Measurements from ENCODE around the gene GCKR.
"Not testable (repeated sequence)": the region's sequence is repeated elsewhere in the genome, so short reads cannot be mapped to it uniquely, and the experiment has no call there.

The GCKR gene

GRCh38 chr2:27507293-27507692 lies 10.7 kb downstream of the GCKR start:
- DNase-seq (ENCODE audit: low read depth): no peak

- DNase-seq (ENCODE audit: low read depth): peak; percentile 66
Observed at GRCh38 chr2:27509326-27509725, 12.7 kb downstream of the GCKR start.

GRCh38 chr2:27518113-27518781 lies 21.6 kb downstream of the GCKR start:
- no peak for DNase-seq (ENCODE audit: low read depth)

GRCh38 chr2:27518782-27519113 lies 22.1 kb downstream of the GCKR start:
- no peak for DNase-seq (ENCODE audit: low read depth)

GRCh38 chr2:27520316-27520715 lies 23.7 kb downstream of the GCKR start:
- DNase-seq (ENCODE audit: low read depth): no peak

GRCh38 chr2:27522400-27522945 lies 25.8 kb downstream of the GCKR start:
- no peak for DNase-seq (ENCODE audit: low read depth)

- DNase-seq (ENCODE audit: low read depth): peak; percentile 20
Observed at GRCh38 chr2:27527182-27527581, 30.5 kb downstream of the GCKR start.

- DNase-seq (ENCODE audit: low read depth): no peak
Observed at GRCh38 chr2:27531983-27532382, 35.3 kb downstream of the GCKR start.

GRCh38 chr2:27537287-27537686 lies 40.6 kb downstream of the GCKR start:
- no peak for DNase-seq (ENCODE audit: low read depth)

- not testable (repeated sequence) for DNase-seq (ENCODE audit: low read depth)
Observed at GRCh38 chr2:27538839-27539450, 42.3 kb downstream of the GCKR start.

- DNase-seq (ENCODE audit: low read depth): not testable (repeated sequence)
Observed at GRCh38 chr2:27539649-27540048, 43.0 kb downstream of the GCKR start.

- DNase-seq (ENCODE audit: low read depth): no peak
Observed at GRCh38 chr2:27544143-27544821, 47.6 kb downstream of the GCKR start.

- peak; percentile 64 for DNase-seq (ENCODE audit: low read depth)
Observed at GRCh38 chr2:27545348-27546141, 48.9 kb downstream of the GCKR start.

GRCh38 chr2:27549303-27549702 lies 52.7 kb downstream of the GCKR start:
- DNase-seq (ENCODE audit: low read depth): no peak

GRCh38 chr2:27551514-27551913 lies 54.9 kb downstream of the GCKR start:
- no peak for DNase-seq (ENCODE audit: low read depth)

GRCh38 chr2:27552941-27553340 lies 56.3 kb downstream of the GCKR start:
- no peak for DNase-seq (ENCODE audit: low read depth)

- not testable (repeated sequence) for DNase-seq (ENCODE audit: low read depth)
Observed at GRCh38 chr2:27554451-27554850, 57.8 kb downstream of the GCKR start.

- DNase-seq (ENCODE audit: low read depth): no peak
Observed at GRCh38 chr2:27559228-27559627, 62.6 kb downstream of the GCKR start.

GRCh38 chr2:27561060-27561459 lies 64.4 kb downstream of the GCKR start:
- DNase-seq (ENCODE audit: low read depth): no peak

- DNase-seq (ENCODE audit: low read depth): peak; percentile 64
Observed at GRCh38 chr2:27566628-27567027, 70.0 kb downstream of the GCKR start.

GRCh38 chr2:27569398-27569797 lies 72.8 kb downstream of the GCKR start:
- DNase-seq (ENCODE audit: low read depth): no peak

- no peak for DNase-seq (ENCODE audit: low read depth)
Observed at GRCh38 chr2:27571197-27571596, 74.6 kb downstream of the GCKR start.

Measured in iris pigment epithelial cell (primary cell).